H1 (cell line): ENCODE measurements around the gene CCBE1.

ENCODE experiments used
- CREB1 ChIP-seq: IDR thresholded peaks from 2 replicates; pipeline ENCODE4 v1.6.1; 2012; ENCODE audit warnings: inconsistent platforms
- EZH2 ChIP-seq: fragments of 200-600 bp; sonication (generic); IDR thresholded peaks from 2 replicates; pipeline ENCODE4 v1.7.1; 2012; ENCODE audit warnings: low read depth, mild to moderate bottlenecking, moderate library complexity, low read length, inconsistent platforms; ENCODE audit not compliant: severe bottlenecking
- HDAC2 ChIP-seq, 2 experiments: fragments of 300-600 bp in 1 of 2; sonication (generic) in 1 of 2; IDR thresholded peaks; 2 replicates each; pipeline ENCODE4 v1.6.1; 2011 to 2012; ENCODE audit warnings: low read depth in 2 of 2, low read length in 2 of 2, mild to moderate bottlenecking in 2 of 2, moderate library complexity in 2 of 2, borderline replicate concordance in 1 of 2, inconsistent platforms in 1 of 2
- KDM1A ChIP-seq: fragments of 200-600, 300-600 bp; sonication (generic); IDR thresholded peaks from 2 replicates; pipeline ENCODE4 v1.7.1; 2016; ENCODE audit warnings: mild to moderate bottlenecking, low read length, borderline replicate concordance
- POLR2A ChIP-seq, 2 experiments: IDR thresholded peaks; 1 replicate in 1 of 2; 2 replicates in 1 of 2; pipeline ENCODE4 v1.6.1; 2011; ENCODE audit warnings: low read depth in 2 of 2, low read length in 2 of 2, mild to moderate bottlenecking in 2 of 2; ENCODE audit errors: control extremely low read depth in 1 of 2
- POLR2AphosphoS5 ChIP-seq: IDR thresholded peaks from 2 replicates; pipeline ENCODE4 v1.6.1; 2011; ENCODE audit warnings: low read depth, low read length
- SIN3A ChIP-seq, 2 experiments: IDR thresholded peaks in 1 of 2; conservative IDR thresholded peaks in 1 of 2; 2 replicates each; pipeline ENCODE4 v1.6.1; 2011 to 2012; ENCODE audit warnings: low read length in 2 of 2, improper control_type of control experiment in 1 of 2, low read depth in 1 of 2, mild to moderate bottlenecking in 1 of 2
- SP1 ChIP-seq: IDR thresholded peaks from 2 replicates; pipeline ENCODE4 v1.6.1; 2011; ENCODE audit warnings: low read depth, low read length
- TAF1 ChIP-seq: IDR thresholded peaks from 2 replicates; pipeline ENCODE4 v1.6.1; 2011; ENCODE audit warnings: mild to moderate bottlenecking, low read depth, low read length
- YY1 ChIP-seq: IDR thresholded peaks from 2 replicates; pipeline ENCODE4 v1.6.1; 2011; ENCODE audit warnings: low read depth, mild to moderate bottlenecking, low read length
- TF ChIP-seq, protein P1 (sequence below), 3 experiments: IDR thresholded peaks; 1 replicate in 2 of 3; 2 replicates in 1 of 3; pipeline versions ENCODE4 v1.5.1 to v1.6.1; 2011; ENCODE audit warnings: low read length in 3 of 3, mild to moderate bottlenecking in 3 of 3, inconsistent platforms in 2 of 3, low read depth in 1 of 3, moderate library complexity in 1 of 3; ENCODE audit not compliant: insufficient read depth in 1 of 3; ENCODE audit errors: control extremely low read depth in 1 of 3

DNA sequence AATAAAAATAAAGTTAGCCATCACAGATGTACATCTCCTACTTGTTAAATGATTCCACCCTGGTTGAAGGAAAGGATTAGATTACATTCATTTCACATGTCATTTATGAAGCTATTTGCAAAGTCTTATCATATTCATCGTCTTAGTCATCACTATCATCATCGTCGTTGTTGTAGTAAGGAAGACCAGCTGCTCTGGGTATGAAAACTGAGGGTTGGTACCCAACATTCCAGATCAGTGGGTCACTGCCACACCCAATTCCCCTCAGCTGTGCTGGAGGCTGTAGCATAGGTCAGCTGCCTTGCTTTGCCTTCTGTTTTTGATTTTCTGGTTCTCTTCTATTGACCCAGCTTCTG is 20.9 kb upstream of the CCBE1 start:
- TF ChIP-seq SP1: no peak
- TF ChIP-seq, protein P1, sequence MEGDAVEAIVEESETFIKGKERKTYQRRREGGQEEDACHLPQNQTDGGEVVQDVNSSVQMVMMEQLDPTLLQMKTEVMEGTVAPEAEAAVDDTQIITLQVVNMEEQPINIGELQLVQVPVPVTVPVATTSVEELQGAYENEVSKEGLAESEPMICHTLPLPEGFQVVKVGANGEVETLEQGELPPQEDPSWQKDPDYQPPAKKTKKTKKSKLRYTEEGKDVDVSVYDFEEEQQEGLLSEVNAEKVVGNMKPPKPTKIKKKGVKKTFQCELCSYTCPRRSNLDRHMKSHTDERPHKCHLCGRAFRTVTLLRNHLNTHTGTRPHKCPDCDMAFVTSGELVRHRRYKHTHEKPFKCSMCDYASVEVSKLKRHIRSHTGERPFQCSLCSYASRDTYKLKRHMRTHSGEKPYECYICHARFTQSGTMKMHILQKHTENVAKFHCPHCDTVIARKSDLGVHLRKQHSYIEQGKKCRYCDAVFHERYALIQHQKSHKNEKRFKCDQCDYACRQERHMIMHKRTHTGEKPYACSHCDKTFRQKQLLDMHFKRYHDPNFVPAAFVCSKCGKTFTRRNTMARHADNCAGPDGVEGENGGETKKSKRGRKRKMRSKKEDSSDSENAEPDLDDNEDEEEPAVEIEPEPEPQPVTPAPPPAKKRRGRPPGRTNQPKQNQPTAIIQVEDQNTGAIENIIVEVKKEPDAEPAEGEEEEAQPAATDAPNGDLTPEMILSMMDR (IDR thresholded peaks at IDR 0.05; ENCODE audit: control extremely low read depth in 1 of 3, insufficient read depth in 1 of 3, low read depth in 1 of 3, low read length in 3 of 3): no peak
- TF ChIP-seq POLR2A (IDR thresholded peaks at IDR 0.05; ENCODE audit: control extremely low read depth in 1 of 2, low read depth in 2 of 2, low read length in 2 of 2): no peak
- TF ChIP-seq HDAC2 (IDR thresholded peaks at IDR 0.05; ENCODE audit: borderline replicate concordance in 1 of 2, low read depth in 2 of 2, low read length in 2 of 2): no peak
- TF ChIP-seq KDM1A: no peak
- no peak for TF ChIP-seq YY1
- no peak for TF ChIP-seq CREB1
- TF ChIP-seq TAF1: no peak
- TF ChIP-seq EZH2: no peak
- no peak for TF ChIP-seq POLR2AphosphoS5
- no peak for TF ChIP-seq SIN3A (conservative IDR thresholded peaks at IDR 0.05 in 1 of 2, IDR thresholded peaks at IDR 0.05 in 1 of 2; ENCODE audit: low read depth in 1 of 2, low read length in 2 of 2)
